ENCODE results near the gene ARRB1.

DNA sequence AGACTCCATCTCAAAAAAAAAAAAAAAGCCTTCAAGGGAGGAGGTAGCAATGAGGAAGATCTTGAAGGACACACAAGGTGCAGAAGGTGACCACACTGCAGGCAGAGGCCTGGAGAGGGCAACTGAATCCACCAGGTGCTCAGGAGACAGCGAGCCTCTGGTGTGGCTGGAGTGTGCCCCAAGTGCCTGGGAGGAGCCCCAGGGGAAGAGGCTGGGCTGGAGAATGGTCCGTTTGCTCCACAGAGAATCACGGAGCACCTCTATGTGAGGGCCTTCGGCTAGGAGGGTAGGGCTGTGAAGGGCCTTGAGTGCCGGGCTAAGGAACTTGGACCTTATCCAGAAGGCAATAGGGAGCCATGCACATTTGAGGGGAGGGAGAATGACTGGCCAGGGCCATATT, 50.3 kb downstream of the ARRB1 start:
- no peak for TF ChIP-seq POLR2A (IDR thresholded peaks at IDR 0.05)
- TF ChIP-seq, protein P1, sequence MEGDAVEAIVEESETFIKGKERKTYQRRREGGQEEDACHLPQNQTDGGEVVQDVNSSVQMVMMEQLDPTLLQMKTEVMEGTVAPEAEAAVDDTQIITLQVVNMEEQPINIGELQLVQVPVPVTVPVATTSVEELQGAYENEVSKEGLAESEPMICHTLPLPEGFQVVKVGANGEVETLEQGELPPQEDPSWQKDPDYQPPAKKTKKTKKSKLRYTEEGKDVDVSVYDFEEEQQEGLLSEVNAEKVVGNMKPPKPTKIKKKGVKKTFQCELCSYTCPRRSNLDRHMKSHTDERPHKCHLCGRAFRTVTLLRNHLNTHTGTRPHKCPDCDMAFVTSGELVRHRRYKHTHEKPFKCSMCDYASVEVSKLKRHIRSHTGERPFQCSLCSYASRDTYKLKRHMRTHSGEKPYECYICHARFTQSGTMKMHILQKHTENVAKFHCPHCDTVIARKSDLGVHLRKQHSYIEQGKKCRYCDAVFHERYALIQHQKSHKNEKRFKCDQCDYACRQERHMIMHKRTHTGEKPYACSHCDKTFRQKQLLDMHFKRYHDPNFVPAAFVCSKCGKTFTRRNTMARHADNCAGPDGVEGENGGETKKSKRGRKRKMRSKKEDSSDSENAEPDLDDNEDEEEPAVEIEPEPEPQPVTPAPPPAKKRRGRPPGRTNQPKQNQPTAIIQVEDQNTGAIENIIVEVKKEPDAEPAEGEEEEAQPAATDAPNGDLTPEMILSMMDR (IDR thresholded peaks at IDR 0.05 in 8 of 11, conservative IDR thresholded peaks at IDR 0.05 in 3 of 11) = no peak

Measured in spleen (tissue), 7 donors.